Glutamatergic neuron (in vitro differentiated cells): Measurements from ENCODE around the gene APEH. TPM values are rescaled to one million over a fixed set of nuclear protein-coding genes. Genes with fewer than 3 reads are reported as not detected.

ENCODE experiments used
- DNase-seq: peaks from one replicate; pipeline ENCODE4 v3.0.0; 2022
- H3K27ac Mint-ChIP-seq: one replicate; pipeline ENCODE4 v1.8.0; 2020; ENCODE audit warnings: mild to moderate bottlenecking, mixed read lengths, inconsistent platforms; ENCODE audit not compliant: unreplicated experiment
- H3K27me3 Mint-ChIP-seq: one replicate; pipeline ENCODE4 v1.8.0; 2020; ENCODE audit warnings: mild to moderate bottlenecking, moderate library complexity, mixed read lengths, inconsistent platforms; ENCODE audit not compliant: unreplicated experiment
- H3K36me3 Mint-ChIP-seq: one replicate; pipeline ENCODE4 v1.8.0; 2020; ENCODE audit warnings: mild to moderate bottlenecking, mixed read lengths, inconsistent platforms; ENCODE audit not compliant: unreplicated experiment
- H3K4me1 Mint-ChIP-seq: one replicate; pipeline ENCODE4 v1.8.0; 2020; ENCODE audit warnings: mild to moderate bottlenecking, low read depth, mixed read lengths, inconsistent platforms; ENCODE audit not compliant: unreplicated experiment
- H3K4me3 Mint-ChIP-seq: one replicate; pipeline ENCODE4 v1.8.0; 2020; ENCODE audit warnings: mild to moderate bottlenecking, mixed read lengths, inconsistent platforms; ENCODE audit not compliant: unreplicated experiment
- H3K9me3 Mint-ChIP-seq: one replicate; pipeline ENCODE4 v1.8.0; 2020; ENCODE audit warnings: mild to moderate bottlenecking, moderate library complexity, mixed read lengths, inconsistent platforms; ENCODE audit not compliant: unreplicated experiment
- total RNA-seq: library from RNA; stranded (reverse); fragmentation: NEBNext Ultra II Directional; extraction: Animal tissue kit (Norgen Biotek cat#: 25700); gene quantifications from one replicate; pipeline ENCODE4 v1.2.1, GENCODE V29; 2021; ENCODE audit not compliant: unreplicated experiment
- TF ChIP-seq, protein P1 (sequence below): fragments of 200-600 bp; sonication (generic); IDR thresholded peaks from one replicate; pipeline ENCODE4 v1.5.0; 2021; ENCODE audit not compliant: partially characterized antibody, unreplicated experiment

APEH gene
- total RNA-seq, 1 donor from 2014 or later, result 119 TPM

DNA sequence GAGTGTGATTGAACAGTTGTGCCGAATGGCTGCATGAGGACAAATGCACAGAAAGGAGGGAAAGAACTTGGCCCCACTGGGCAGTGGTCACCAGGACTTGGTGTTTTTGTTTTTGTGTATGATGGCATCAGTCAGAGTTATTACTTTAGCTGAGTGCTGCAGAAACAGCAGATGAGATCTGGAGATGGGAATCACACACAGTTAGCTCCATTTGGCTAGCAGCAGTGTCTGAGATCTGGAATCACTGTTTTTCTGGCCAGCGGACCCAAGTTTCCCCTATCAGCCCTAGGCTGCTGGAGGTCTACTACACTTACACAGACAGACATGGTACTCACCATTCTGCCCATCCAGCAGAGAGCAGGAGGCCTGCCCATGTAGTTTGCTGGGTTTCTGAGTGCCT, 45.9 kb upstream of the APEH start:
- peaks cover 5% of the 10 kb centered on the region for H3K9me3 Mint-ChIP-seq
- H3K36me3 Mint-ChIP-seq, result peaks cover 24% of the 10 kb centered on the region
- H3K4me3 Mint-ChIP-seq, result no peak overlapping the region
- peaks cover 7% of the 10 kb centered on the region for H3K27me3 Mint-ChIP-seq
- peaks cover 5% of the 10 kb centered on the region for H3K4me1 Mint-ChIP-seq
- DNase-seq, result no peak
- H3K27ac Mint-ChIP-seq, result no peak overlapping the region
- TF ChIP-seq, protein P1, sequence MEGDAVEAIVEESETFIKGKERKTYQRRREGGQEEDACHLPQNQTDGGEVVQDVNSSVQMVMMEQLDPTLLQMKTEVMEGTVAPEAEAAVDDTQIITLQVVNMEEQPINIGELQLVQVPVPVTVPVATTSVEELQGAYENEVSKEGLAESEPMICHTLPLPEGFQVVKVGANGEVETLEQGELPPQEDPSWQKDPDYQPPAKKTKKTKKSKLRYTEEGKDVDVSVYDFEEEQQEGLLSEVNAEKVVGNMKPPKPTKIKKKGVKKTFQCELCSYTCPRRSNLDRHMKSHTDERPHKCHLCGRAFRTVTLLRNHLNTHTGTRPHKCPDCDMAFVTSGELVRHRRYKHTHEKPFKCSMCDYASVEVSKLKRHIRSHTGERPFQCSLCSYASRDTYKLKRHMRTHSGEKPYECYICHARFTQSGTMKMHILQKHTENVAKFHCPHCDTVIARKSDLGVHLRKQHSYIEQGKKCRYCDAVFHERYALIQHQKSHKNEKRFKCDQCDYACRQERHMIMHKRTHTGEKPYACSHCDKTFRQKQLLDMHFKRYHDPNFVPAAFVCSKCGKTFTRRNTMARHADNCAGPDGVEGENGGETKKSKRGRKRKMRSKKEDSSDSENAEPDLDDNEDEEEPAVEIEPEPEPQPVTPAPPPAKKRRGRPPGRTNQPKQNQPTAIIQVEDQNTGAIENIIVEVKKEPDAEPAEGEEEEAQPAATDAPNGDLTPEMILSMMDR, result no peak

DNA sequence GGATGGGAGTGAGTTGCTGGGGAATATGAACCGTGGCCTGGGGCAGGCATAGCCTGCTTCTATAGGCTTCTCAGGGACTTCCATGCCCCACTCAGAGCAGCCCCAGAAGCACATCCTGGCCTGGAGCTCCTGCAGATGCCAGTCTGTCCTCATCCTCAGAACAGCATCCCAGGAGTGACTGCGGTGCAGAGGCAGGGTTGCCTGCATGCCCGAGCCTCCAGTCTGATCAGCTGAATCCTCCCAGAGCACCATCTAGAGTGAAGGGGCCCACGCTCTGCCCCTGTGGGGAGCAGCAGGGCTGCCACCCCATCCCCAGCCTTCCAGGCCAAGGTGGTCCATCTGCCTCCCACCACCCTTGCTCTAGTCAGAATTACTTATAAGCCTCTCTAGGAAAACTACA, 44.7 kb upstream of the APEH start:
- H3K4me1 Mint-ChIP-seq, result peaks cover 8% of the 10 kb centered on the region
- peaks cover 24% of the 10 kb centered on the region for H3K36me3 Mint-ChIP-seq
- peaks cover 5% of the 10 kb centered on the region for H3K9me3 Mint-ChIP-seq
- DNase-seq, result no peak
- peaks cover 7% of the 10 kb centered on the region for H3K27me3 Mint-ChIP-seq
- TF ChIP-seq, protein P1, result no peak
- no peak overlapping the region for H3K27ac Mint-ChIP-seq
- H3K4me3 Mint-ChIP-seq, result no peak overlapping the region

DNA sequence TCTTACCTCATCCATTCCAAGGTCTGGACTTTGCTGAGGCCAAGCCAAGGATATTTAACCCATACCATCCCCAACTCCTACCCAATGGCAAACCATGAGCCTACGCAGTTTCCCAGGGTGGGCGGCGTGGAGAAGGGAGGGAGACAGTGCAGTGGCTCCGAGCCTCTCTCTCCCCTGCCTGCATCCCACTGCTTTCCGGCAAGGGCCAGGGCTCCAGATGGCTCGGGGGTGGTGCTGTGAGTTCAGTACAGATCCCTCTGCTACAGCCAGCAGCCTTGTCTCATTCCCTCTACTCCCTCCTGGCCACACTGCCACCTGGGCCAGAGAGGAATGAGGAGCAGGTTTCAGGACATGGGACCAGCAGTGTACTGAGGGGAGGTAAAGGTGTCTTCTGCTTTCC, 44.3 kb upstream of the APEH start:
- peak; percentile 54 for DNase-seq
- H3K36me3 Mint-ChIP-seq, result peaks cover 24% of the 10 kb centered on the region
- TF ChIP-seq, protein P1, result no peak
- H3K27me3 Mint-ChIP-seq, result peaks cover 7% of the 10 kb centered on the region
- no peak overlapping the region for H3K27ac Mint-ChIP-seq
- H3K4me1 Mint-ChIP-seq, result peaks cover 8% of the 10 kb centered on the region
- H3K4me3 Mint-ChIP-seq, result no peak overlapping the region
- H3K9me3 Mint-ChIP-seq, result peaks cover 5% of the 10 kb centered on the region

DNA sequence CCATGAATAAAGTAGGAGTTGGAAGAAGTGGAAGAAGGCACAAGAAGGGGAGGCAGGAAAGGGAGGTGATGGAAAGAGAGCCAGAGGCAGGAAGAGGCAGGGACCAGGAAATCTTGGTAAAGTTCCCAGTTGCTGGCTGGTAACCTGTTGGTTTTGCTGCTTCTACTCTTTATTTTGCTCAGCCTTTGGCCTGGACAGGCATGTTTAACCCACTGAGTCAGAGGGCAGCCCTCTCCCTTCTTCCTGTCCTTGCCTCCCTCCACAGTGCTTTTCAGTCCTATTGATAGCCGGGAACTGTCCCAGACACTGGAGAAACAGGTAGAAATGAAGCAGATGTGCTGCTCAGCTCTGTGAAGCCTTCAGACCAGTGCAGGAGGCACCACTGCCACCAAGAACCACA, 43.4 kb upstream of the APEH start:
- H3K4me3 Mint-ChIP-seq, result no peak overlapping the region
- H3K27ac Mint-ChIP-seq, result no peak overlapping the region
- TF ChIP-seq, protein P1, result no peak
- no peak for DNase-seq
- H3K4me1 Mint-ChIP-seq, result peaks cover 8% of the 10 kb centered on the region
- H3K36me3 Mint-ChIP-seq, result peaks cover 24% of the 10 kb centered on the region
- H3K27me3 Mint-ChIP-seq, result peaks cover 7% of the 10 kb centered on the region
- peaks cover 5% of the 10 kb centered on the region for H3K9me3 Mint-ChIP-seq

DNA sequence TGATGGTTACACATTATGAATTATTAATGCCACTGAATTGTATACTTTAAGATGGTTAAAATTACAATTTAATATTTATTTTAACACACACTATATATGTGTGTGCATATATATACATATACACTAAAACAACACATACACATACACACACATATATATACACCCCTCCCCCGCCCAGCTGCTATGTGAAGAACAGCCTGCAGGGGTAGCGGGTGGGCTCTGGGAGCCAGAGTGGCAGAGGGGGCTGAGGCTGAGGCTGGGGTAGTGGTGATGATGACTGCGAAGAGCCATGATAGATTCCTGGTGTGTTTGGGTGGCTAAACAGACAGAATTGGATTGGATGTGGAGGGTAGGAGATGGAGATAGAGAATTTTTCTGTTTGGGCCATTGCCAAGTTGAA, 39.4 kb upstream of the APEH start:
- peaks cover 12% of the 10 kb centered on the region for H3K9me3 Mint-ChIP-seq
- no peak overlapping the region for H3K27ac Mint-ChIP-seq
- peaks cover 5% of the 10 kb centered on the region for H3K4me1 Mint-ChIP-seq
- no peak overlapping the region for H3K4me3 Mint-ChIP-seq
- peaks cover 8% of the 10 kb centered on the region for H3K27me3 Mint-ChIP-seq
- H3K36me3 Mint-ChIP-seq, result peaks cover 19% of the 10 kb centered on the region
- TF ChIP-seq, protein P1, result peak; percentile 21
- peak; percentile 45 for DNase-seq
